Endothelial cell (in vitro differentiated cells): ENCODE measurements around the gene OLIG3. TPM values are rescaled to one million over a fixed set of nuclear protein-coding genes. Genes with fewer than 3 reads are reported as not detected.

Experiments used
- DNase-seq: peaks from one replicate; pipeline ENCODE4 v3.0.0; 2021; ENCODE audit warnings: low spot score
- H3K27ac Mint-ChIP-seq: one replicate; pipeline ENCODE4 v1.8.0; 2021; ENCODE audit warnings: mixed read lengths, inconsistent platforms; ENCODE audit not compliant: unreplicated experiment
- H3K27me3 Mint-ChIP-seq: one replicate; pipeline ENCODE4 v1.8.0; 2021; ENCODE audit warnings: mild to moderate bottlenecking, moderate library complexity, mixed read lengths, inconsistent platforms; ENCODE audit not compliant: unreplicated experiment
- H3K36me3 Mint-ChIP-seq: one replicate; pipeline ENCODE4 v1.8.0; 2021; ENCODE audit warnings: mild to moderate bottlenecking, low read depth, mixed read lengths, inconsistent platforms; ENCODE audit not compliant: unreplicated experiment
- H3K4me1 Mint-ChIP-seq: one replicate; pipeline ENCODE4 v1.8.0; 2021; ENCODE audit warnings: mild to moderate bottlenecking, mixed read lengths, inconsistent platforms; ENCODE audit not compliant: unreplicated experiment
- H3K4me3 Mint-ChIP-seq: one replicate; pipeline ENCODE4 v1.8.0; 2021; ENCODE audit warnings: mild to moderate bottlenecking, mixed read lengths, inconsistent platforms; ENCODE audit not compliant: unreplicated experiment
- H3K9me3 Mint-ChIP-seq: one replicate; pipeline ENCODE4 v1.8.0; 2021; ENCODE audit warnings: mixed read lengths, inconsistent platforms; ENCODE audit not compliant: unreplicated experiment
- CTCF ChIP-seq: fragments of 200-600 bp; sonication (generic); IDR thresholded peaks from one replicate; pipeline ENCODE4 v1.5.0; 2021; ENCODE audit warnings: antibody characterized with exemption; ENCODE audit not compliant: unreplicated experiment
- total RNA-seq: library from RNA; stranded (reverse); fragmentation: NEBNext Ultra II Directional; extraction: Animal tissue kit (Norgen Biotek cat#: 25700); gene quantifications from one replicate; pipeline ENCODE4 v1.2.1, GENCODE V29; 2021; ENCODE audit not compliant: unreplicated experiment

The OLIG3 gene
- total RNA-seq, 1 donor from 2014 or later, result not detected

GRCh38 chr6:137531376-137532092 is 37.3 kb upstream of the OLIG3 start:
- no peak for TF ChIP-seq CTCF
- Mint-ChIP-seq H3K36me3 (no peaks in the 10 kb centered on the region), H3K9me3 (no peaks in the 10 kb centered on the region), H3K4me3 (no peak overlapping the region), H3K27ac (no peak overlapping the region), H3K27me3 (no peaks in the 10 kb centered on the region), H3K4me1 (peaks cover 2% of the 10 kb centered on the region)
- no peak for DNase-seq

GRCh38 chr6:137530404-137530803 is 36.2 kb upstream of the OLIG3 start:
- peaks cover 3% of the 10 kb centered on the region for H3K36me3 Mint-ChIP-seq
- H3K27me3 Mint-ChIP-seq, result no peaks in the 10 kb centered on the region
- TF ChIP-seq CTCF, result no peak
- H3K27ac Mint-ChIP-seq, result no peak overlapping the region
- no peak for DNase-seq
- H3K4me3 Mint-ChIP-seq, result no peak overlapping the region
- peaks cover 2% of the 10 kb centered on the region for H3K4me1 Mint-ChIP-seq
- no peaks in the 10 kb centered on the region for H3K9me3 Mint-ChIP-seq

GRCh38 chr6:137522831-137523230 is 28.6 kb upstream of the OLIG3 start:
- TF ChIP-seq CTCF, result no peak
- DNase-seq, result no peak
- no peak overlapping the region for H3K27ac Mint-ChIP-seq
- peaks cover 3% of the 10 kb centered on the region for H3K36me3 Mint-ChIP-seq
- H3K27me3 Mint-ChIP-seq, result no peaks in the 10 kb centered on the region
- no peaks in the 10 kb centered on the region for H3K4me1 Mint-ChIP-seq
- no peak overlapping the region for H3K4me3 Mint-ChIP-seq
- H3K9me3 Mint-ChIP-seq, result no peaks in the 10 kb centered on the region

- no peaks in the 10 kb centered on the region for H3K4me1 Mint-ChIP-seq
- no peak for TF ChIP-seq CTCF
- H3K27ac Mint-ChIP-seq, result no peak overlapping the region
- no peaks in the 10 kb centered on the region for H3K27me3 Mint-ChIP-seq
- no peak for DNase-seq
- H3K4me3 Mint-ChIP-seq, result no peak overlapping the region
- no peaks in the 10 kb centered on the region for H3K9me3 Mint-ChIP-seq
- H3K36me3 Mint-ChIP-seq, result peaks cover 3% of the 10 kb centered on the region
Observed at GRCh38 chr6:137522198-137522798, 28.1 kb upstream of the OLIG3 start.

GRCh38 chr6:137520520-137520919 is 26.3 kb upstream of the OLIG3 start:
- no peak for TF ChIP-seq CTCF
- H3K27me3 Mint-ChIP-seq, result no peaks in the 10 kb centered on the region
- H3K9me3 Mint-ChIP-seq, result no peaks in the 10 kb centered on the region
- DNase-seq, result no peak
- no peak overlapping the region for H3K4me3 Mint-ChIP-seq
- H3K27ac Mint-ChIP-seq, result no peak overlapping the region
- H3K4me1 Mint-ChIP-seq, result no peaks in the 10 kb centered on the region
- H3K36me3 Mint-ChIP-seq, result no peaks in the 10 kb centered on the region
